NCI-H460 (cell line): ENCODE results near the gene CPA1. TPM values are rescaled to one million over a fixed set of nuclear protein-coding genes. Genes with fewer than 3 reads are reported as not detected.

Experiments
- DNase-seq: peaks from one replicate; pipeline ENCODE4 v3.0.0-alpha.2; 2016; ENCODE audit warnings: low read depth; ENCODE audit errors: extremely low read depth
- total RNA-seq: library from RNA; depleted of rRNA; stranded (reverse); fragments of >200 nt; shearing (Covaris generic); gene quantifications from 2 replicates; pipeline ENCODE4 v1.2.3, GENCODE V29; 2014

Gene CPA1
- total RNA-seq, 1 experiment from 2014 or later, result not detected

- no peak for DNase-seq
Observed at GRCh38 chr7:130393841-130394411, 13.6 kb downstream of the CPA1 start.

GRCh38 chr7:130394421-130395195, 14.3 kb downstream of the CPA1 start:
- no peak for DNase-seq

- no peak for DNase-seq
Observed at GRCh38 chr7:130395421-130395820, 15.1 kb downstream of the CPA1 start.

- DNase-seq, result no peak
Observed at GRCh38 chr7:130396109-130396508, 15.8 kb downstream of the CPA1 start.

GRCh38 chr7:130397051-130397757, 16.9 kb downstream of the CPA1 start:
- no peak for DNase-seq

- no peak for DNase-seq
Observed at GRCh38 chr7:130397758-130398073, 17.4 kb downstream of the CPA1 start.

- DNase-seq, result no peak
Observed at GRCh38 chr7:130398526-130399090, 18.3 kb downstream of the CPA1 start.

- no peak for DNase-seq
Observed at GRCh38 chr7:130400120-130400572, 19.9 kb downstream of the CPA1 start.

- DNase-seq, result no peak
Observed at GRCh38 chr7:130401101-130401500, 20.8 kb downstream of the CPA1 start.

- no peak for DNase-seq
Observed at GRCh38 chr7:130401578-130401977, 21.3 kb downstream of the CPA1 start.

- DNase-seq, result no peak
Observed at GRCh38 chr7:130405003-130405402, 24.7 kb downstream of the CPA1 start.

GRCh38 chr7:130409067-130409711, 28.9 kb downstream of the CPA1 start:
- no peak for DNase-seq

- DNase-seq, result no peak
Observed at GRCh38 chr7:130409712-130410072, 29.4 kb downstream of the CPA1 start.

GRCh38 chr7:130410868-130411541, 30.7 kb downstream of the CPA1 start:
- no peak for DNase-seq

- DNase-seq, result no peak
Observed at GRCh38 chr7:130413201-130413600, 32.9 kb downstream of the CPA1 start.

GRCh38 chr7:130415006-130415405, 34.7 kb downstream of the CPA1 start:
- no peak for DNase-seq

- DNase-seq, result no peak
Observed at GRCh38 chr7:130417213-130417612, 36.9 kb downstream of the CPA1 start.

- no peak for DNase-seq
Observed at GRCh38 chr7:130418306-130418705, 38.0 kb downstream of the CPA1 start.

GRCh38 chr7:130419658-130420057, 39.4 kb downstream of the CPA1 start:
- no peak for DNase-seq

- no peak for DNase-seq
Observed at GRCh38 chr7:130420943-130421578, 40.8 kb downstream of the CPA1 start.
